ENCODE data around the gene CPNE5. TPM values are rescaled to one million over a fixed set of nuclear protein-coding genes. Genes with fewer than 3 reads are reported as not detected.

Gene CPNE5
- total RNA-seq: 0.18 TPM in 1 of 3 replicates, not detected in the others
- long read RNA-seq: 0 reads

- DNase-seq (ENCODE audit: low spot score): no peak
- H3K4me3 Mint-ChIP-seq (ENCODE audit: unreplicated experiment): peak within 1 kb of the TSS; percentile 64
- H3K27ac Mint-ChIP-seq (ENCODE audit: unreplicated experiment): no peak within 1 kb of the TSS
- no peaks in the 10 kb centered on the region for H3K36me3 Mint-ChIP-seq (ENCODE audit: low read depth)
- H3K27me3 Mint-ChIP-seq (ENCODE audit: low read depth): peaks cover 15% of the 10 kb centered on the region
- peaks cover 13% of the 10 kb centered on the region for H3K4me1 Mint-ChIP-seq (ENCODE audit: low read depth)
- no peak for TF ChIP-seq CTCF (IDR thresholded peaks at IDR 0.05)
- no peaks in the 10 kb centered on the region for H3K9me3 Mint-ChIP-seq (ENCODE audit: low read depth)
Measured at GRCh38 chr6:36838896-36839748, at the start of gene CPNE5. Gene CPNE5 (minus strand): TSS chr6:36839444. CDS start chr6:36839377, 67 bp downstream.

GRCh38 chr6:36888115-36888643 lies 48.9 kb upstream of the CPNE5 start:
- no peak overlapping the region for H3K27ac Mint-ChIP-seq (ENCODE audit: unreplicated experiment)
- no peak for TF ChIP-seq CTCF (IDR thresholded peaks at IDR 0.05)
- DNase-seq (ENCODE audit: low spot score): no peak
- H3K4me3 Mint-ChIP-seq (ENCODE audit: unreplicated experiment): no peak overlapping the region
- H3K9me3 Mint-ChIP-seq (ENCODE audit: low read depth): no peaks in the 10 kb centered on the region
- H3K36me3 Mint-ChIP-seq (ENCODE audit: low read depth): no peaks in the 10 kb centered on the region
- H3K27me3 Mint-ChIP-seq (ENCODE audit: low read depth): no peaks in the 10 kb centered on the region
- peaks cover 27% of the 10 kb centered on the region for H3K4me1 Mint-ChIP-seq (ENCODE audit: low read depth)

GRCh38 chr6:36886950-36887618 lies 47.8 kb upstream of the CPNE5 start:
- Mint-ChIP-seq H3K4me1 (ENCODE audit: low read depth) (peaks cover 27% of the 10 kb centered on the region), H3K9me3 (ENCODE audit: low read depth) (no peaks in the 10 kb centered on the region), H3K36me3 (ENCODE audit: low read depth) (no peaks in the 10 kb centered on the region), H3K27me3 (ENCODE audit: low read depth) (no peaks in the 10 kb centered on the region), H3K27ac (ENCODE audit: unreplicated experiment) (peak overlapping the region; percentile 95), H3K4me3 (ENCODE audit: unreplicated experiment) (peak overlapping the region; percentile 94)
- no peak for TF ChIP-seq CTCF (IDR thresholded peaks at IDR 0.05)
- DNase-seq (ENCODE audit: low spot score): no peak

GRCh38 chr6:36885461-36886401 lies 46.5 kb upstream of the CPNE5 start, which contains the start of gene C6orf89:
Gene C6orf89 (plus strand): TSS chr6:36885952. CDS start chr6:36899445, 13,493 bp downstream.
- Mint-ChIP-seq H3K27ac (ENCODE audit: unreplicated experiment) (peak within 1 kb of the TSS; percentile 95), H3K36me3 (ENCODE audit: low read depth) (no peaks in the 10 kb centered on the region)
- peak; percentile 97 for DNase-seq (ENCODE audit: low spot score)

More at GRCh38 chr6:36885461-36886401, 46.5 kb upstream of the CPNE5 start, which contains the start of gene C6orf89:
- peak; percentile 90 for TF ChIP-seq CTCF (IDR thresholded peaks at IDR 0.05)
- H3K4me3 Mint-ChIP-seq (ENCODE audit: unreplicated experiment): peak within 1 kb of the TSS; percentile 94
- no peaks in the 10 kb centered on the region for H3K27me3 Mint-ChIP-seq (ENCODE audit: low read depth)
- no peaks in the 10 kb centered on the region for H3K9me3 Mint-ChIP-seq (ENCODE audit: low read depth)
- peaks cover 27% of the 10 kb centered on the region for H3K4me1 Mint-ChIP-seq (ENCODE audit: low read depth)
